Central memory CD8-positive, alpha-beta T cell (primary cell): ENCODE data around the gene HHIPL1.

ENCODE experiments used
- ATAC-seq: fragments of 150-1000 bp; cut with Tn5 transposase; replicated peaks from 2 replicates; pipeline ENCODE4 v1.10.0; 2022; ENCODE audit warnings: mild to moderate bottlenecking, moderate FRiP score, moderate number of reproducible peaks; ENCODE audit not compliant: poor library complexity, severe bottlenecking; ENCODE audit errors: extremely low read depth
- DNase-seq, 2 donors: peaks; one replicate each; pipeline ENCODE4 v3.0.0; 2021; ENCODE audit warnings: low spot score in 2 of 2
- H3K27ac Mint-ChIP-seq: one replicate; pipeline ENCODE4 v1.8.0; 2022; ENCODE audit warnings: low read depth, mild to moderate bottlenecking, moderate library complexity, mixed read lengths
- H3K27me3 Mint-ChIP-seq: one replicate; pipeline ENCODE4 v1.8.0; 2022; ENCODE audit warnings: mixed read lengths
- H3K36me3 Mint-ChIP-seq: one replicate; pipeline ENCODE4 v1.8.0; 2022; ENCODE audit warnings: mild to moderate bottlenecking, moderate library complexity, mixed read lengths; ENCODE audit not compliant: insufficient read depth
- H3K4me1 Mint-ChIP-seq: one replicate; pipeline ENCODE4 v1.8.0; 2022; ENCODE audit warnings: mixed read lengths
- H3K4me3 Mint-ChIP-seq: one replicate; pipeline ENCODE4 v1.8.0; 2022; ENCODE audit warnings: mild to moderate bottlenecking, moderate library complexity, mixed read lengths
- H3K9me3 Mint-ChIP-seq: one replicate; pipeline ENCODE4 v1.8.0; 2022; ENCODE audit warnings: mixed read lengths

The HHIPL1 gene

DNA sequence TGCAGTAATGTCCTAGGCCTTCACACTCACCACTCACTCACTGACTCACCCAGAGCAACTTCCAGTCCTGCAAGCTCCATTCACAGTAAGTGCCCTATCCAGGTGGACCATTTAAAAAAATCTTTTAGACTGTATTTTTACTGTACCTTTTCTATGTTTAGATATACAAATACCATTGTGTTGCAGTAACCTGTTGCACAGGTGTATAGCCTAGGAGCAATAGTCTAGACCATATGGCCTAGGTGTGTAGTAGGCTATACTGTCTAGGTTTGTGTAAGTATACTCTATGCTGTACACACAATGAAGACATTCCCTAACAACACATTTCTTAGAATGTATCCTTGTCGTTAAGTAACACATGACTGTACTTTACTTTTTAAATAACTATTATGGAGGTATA lies 56.3 kb downstream of the HHIPL1 start:
- no peak for DNase-seq
- Mint-ChIP-seq H3K4me3 (no peak overlapping the region), H3K36me3 (no peaks in the 10 kb centered on the region), H3K27ac (no peak overlapping the region), H3K27me3 (peaks cover 16% of the 10 kb centered on the region), H3K9me3 (peaks cover 15% of the 10 kb centered on the region), H3K4me1 (peaks cover 7% of the 10 kb centered on the region)
- ATAC-seq, result no peak

DNA sequence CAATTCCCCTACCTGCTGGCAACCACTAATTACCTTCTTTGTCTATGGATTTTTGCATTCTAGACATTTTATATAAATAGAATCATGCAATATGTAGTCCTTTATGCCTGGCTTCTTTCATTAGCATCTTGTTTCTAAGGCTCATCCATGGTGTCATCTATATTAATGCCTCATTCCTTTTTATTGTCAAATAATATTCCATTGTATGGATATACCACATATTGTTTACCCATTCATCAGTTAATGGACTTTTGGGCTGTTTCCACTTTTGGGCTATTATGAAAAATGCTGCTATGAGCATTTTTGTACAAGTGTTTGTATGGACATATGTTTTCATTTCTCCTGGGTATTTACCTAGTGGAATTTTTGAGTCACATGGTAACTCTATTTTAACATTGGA lies 57.2 kb downstream of the HHIPL1 start:
- Mint-ChIP-seq H3K4me1 (peaks cover 7% of the 10 kb centered on the region), H3K27me3 (peaks cover 16% of the 10 kb centered on the region), H3K4me3 (no peak overlapping the region), H3K36me3 (no peaks in the 10 kb centered on the region), H3K27ac (no peak overlapping the region), H3K9me3 (peaks cover 15% of the 10 kb centered on the region)
- ATAC-seq, result no peak
- DNase-seq, result no peak

DNA sequence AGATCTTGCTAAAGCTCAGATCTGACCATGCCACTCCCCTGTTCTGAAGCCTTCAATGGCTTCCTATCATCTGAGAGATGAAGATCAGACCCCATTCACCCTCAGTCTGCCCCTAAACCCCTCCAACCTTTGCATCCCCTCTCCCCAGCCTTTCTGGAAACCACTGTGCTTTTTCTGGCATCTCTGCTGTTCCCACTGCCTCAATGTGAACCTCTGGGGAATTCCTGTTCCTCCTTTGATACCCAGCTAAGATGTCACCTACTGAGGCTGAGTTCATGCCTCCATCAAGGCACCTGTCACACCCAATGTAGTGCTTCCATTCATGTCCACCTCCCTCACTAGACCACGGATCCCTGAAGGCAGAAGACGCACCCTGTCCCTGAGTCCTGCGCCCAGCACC lies 58.5 kb downstream of the HHIPL1 start:
- Mint-ChIP-seq H3K4me1 (peaks cover 7% of the 10 kb centered on the region), H3K27ac (no peak overlapping the region), H3K9me3 (peaks cover 15% of the 10 kb centered on the region)

DNA sequence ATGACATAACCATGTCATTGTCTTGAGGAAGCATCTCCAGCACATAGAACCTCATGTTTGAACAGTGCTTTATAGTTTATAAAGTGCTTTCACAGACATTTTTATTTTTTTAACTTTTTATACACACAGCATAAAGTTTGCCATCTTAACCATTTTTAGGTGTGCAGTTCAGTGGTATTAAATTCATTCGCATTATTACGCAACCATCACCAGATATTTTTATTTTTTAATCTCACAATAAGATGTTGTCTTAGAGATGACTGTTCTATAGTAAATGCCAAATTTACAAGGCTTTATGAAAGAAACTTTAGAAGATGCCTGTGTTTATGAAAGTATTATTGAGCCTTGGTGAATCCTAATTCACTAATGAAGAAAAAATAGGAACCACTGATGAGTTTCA lies 59.1 kb downstream of the HHIPL1 start:
- Mint-ChIP-seq H3K4me3 (no peak overlapping the region), H3K36me3 (no peaks in the 10 kb centered on the region), H3K9me3 (peaks cover 15% of the 10 kb centered on the region), H3K27ac (no peak overlapping the region), H3K4me1 (peaks cover 4% of the 10 kb centered on the region), H3K27me3 (peaks cover 16% of the 10 kb centered on the region)
- DNase-seq (no peak), ATAC-seq (no peak)

More for the DNA sequence above, 58.5 kb downstream of the HHIPL1 start:
- no peak for ATAC-seq
- no peak for DNase-seq
- peaks cover 16% of the 10 kb centered on the region for H3K27me3 Mint-ChIP-seq
- no peak overlapping the region for H3K4me3 Mint-ChIP-seq
- H3K36me3 Mint-ChIP-seq, result no peaks in the 10 kb centered on the region

DNA sequence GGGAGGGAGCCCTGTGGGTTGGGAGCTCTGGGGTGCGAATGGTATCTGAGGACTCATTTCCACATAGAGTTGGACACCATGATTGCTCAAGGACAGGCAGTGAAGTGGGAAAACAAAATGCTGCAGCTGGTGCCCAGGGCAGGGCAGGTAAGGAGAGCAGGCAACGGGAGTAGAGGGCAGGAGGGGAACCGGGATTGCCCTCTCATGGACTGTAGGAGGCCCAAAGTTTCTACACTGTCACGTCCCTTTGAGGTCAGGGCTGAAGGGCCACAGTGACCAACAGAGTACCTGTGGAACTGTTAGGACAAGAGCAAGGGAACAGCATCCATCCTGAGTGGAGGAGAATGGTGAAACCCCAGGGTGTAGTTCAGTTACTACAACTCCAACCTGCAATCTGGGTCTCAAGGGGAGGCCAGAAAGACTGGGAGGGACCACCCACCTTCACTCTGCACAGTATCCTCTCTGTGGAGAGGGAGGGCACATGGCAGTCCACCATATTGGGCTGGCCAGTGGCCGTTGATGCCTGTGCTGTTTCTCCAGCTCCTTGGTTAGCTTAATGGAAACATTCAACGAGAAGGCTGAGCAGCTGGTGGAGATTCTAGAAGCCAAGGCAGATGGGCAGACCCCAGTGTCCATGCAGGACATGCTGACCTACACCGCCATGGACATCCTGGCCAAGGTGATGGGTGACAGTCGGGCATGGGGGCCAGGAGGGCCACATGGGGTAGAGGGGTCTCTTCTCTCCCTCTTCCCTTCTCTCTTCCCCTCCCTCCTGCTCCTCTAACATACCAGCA lies 61.4 kb downstream of the HHIPL1 start:
- Mint-ChIP-seq H3K27ac (no peak overlapping the region), H3K9me3 (peaks cover 15% of the 10 kb centered on the region), H3K36me3 (no peaks in the 10 kb centered on the region), H3K4me3 (no peak overlapping the region), H3K4me1 (no peaks in the 10 kb centered on the region), H3K27me3 (peaks cover 10% of the 10 kb centered on the region)
- no peak for DNase-seq
- ATAC-seq, result no peak

DNA sequence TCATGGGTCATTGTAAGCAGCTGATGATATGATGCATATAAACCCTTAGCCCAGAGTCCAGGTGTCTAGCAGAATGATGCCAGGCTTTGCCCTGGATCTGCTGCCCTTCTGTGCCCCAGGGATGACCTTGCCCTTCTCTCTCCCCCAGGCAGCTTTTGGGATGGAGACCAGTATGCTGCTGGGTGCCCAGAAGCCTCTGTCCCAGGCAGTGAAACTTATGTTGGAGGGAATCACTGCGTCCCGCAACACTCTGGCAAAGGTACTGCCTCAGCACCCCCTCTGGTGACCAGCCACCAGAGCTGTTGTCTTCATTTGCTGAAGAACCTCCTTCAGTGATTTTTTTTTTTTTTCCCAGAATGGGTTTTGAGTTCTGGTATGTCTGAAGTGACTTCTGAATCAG lies 62.5 kb downstream of the HHIPL1 start:
- Mint-ChIP-seq H3K36me3 (no peaks in the 10 kb centered on the region), H3K4me1 (no peaks in the 10 kb centered on the region), H3K9me3 (peaks cover 15% of the 10 kb centered on the region), H3K27ac (no peak overlapping the region), H3K27me3 (peaks cover 10% of the 10 kb centered on the region), H3K4me3 (no peak overlapping the region)
- DNase-seq (no peak), ATAC-seq (no peak)

DNA sequence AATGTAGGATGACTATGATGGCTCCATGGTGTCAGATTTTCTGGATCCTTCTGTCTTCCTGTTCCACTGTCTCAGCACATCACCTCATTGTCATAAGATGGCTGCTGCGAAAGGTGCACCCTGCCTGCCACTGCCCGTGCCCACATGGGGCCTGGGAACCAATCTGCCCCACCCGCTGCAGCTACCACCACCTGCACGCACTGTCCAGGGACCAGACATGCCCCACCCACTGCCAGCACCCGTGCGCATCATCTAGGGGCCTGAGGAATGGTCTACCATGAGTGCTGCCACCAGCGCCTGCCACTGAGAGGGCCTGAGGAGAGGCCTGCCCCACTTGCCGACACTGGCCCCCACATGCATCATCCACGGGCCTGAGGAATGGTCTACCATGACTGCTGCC lies 63.0 kb downstream of the HHIPL1 start:
- no peak for ATAC-seq
- Mint-ChIP-seq H3K9me3 (peaks cover 13% of the 10 kb centered on the region), H3K27ac (no peak overlapping the region), H3K4me3 (no peak overlapping the region), H3K4me1 (no peaks in the 10 kb centered on the region), H3K36me3 (no peaks in the 10 kb centered on the region), H3K27me3 (peaks cover 10% of the 10 kb centered on the region)
- no peak for DNase-seq

DNA sequence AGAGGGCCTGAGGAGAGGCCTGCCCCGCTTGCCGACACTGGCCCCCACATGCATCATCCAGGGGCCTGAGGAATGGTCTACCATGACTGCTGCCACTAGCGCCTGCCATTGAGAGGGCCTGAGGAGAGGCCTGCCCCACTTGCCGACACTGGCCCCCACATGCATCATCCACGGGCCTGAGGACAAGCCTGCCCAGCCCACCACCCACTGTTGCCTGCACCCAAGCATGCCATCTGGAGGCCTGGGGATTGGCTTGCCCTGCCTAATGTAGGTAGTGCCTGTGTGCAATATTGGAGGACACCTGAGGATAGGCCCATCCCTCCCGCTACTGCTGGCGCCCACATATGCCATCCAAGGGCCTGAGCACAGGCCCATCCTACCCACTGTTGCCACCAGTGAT lies 63.5 kb downstream of the HHIPL1 start:
- ATAC-seq, result no peak
- no peak overlapping the region for H3K27ac Mint-ChIP-seq
- peaks cover 5% of the 10 kb centered on the region for H3K27me3 Mint-ChIP-seq
- DNase-seq, result no peak
- peaks cover 8% of the 10 kb centered on the region for H3K9me3 Mint-ChIP-seq
- H3K36me3 Mint-ChIP-seq, result no peaks in the 10 kb centered on the region
- no peaks in the 10 kb centered on the region for H3K4me1 Mint-ChIP-seq
- no peak overlapping the region for H3K4me3 Mint-ChIP-seq

DNA sequence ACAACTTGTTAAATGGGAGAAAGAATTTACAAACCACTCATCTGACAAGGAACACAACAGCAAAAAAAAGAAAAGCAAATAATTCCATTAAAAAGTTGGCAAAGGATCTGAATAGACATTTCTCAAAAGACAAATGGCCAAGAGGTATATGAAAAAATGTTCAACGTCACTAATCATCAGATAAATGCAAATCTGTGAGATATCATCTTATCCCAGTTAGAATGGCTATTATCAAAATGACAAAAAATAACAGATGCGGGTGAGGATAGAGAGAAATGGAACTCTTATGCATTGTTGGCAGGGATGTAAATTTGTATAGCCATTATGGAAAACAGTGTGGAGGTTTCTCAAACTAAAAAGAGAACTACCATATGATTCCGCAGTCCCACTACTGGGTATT lies 69.0 kb downstream of the HHIPL1 start:
- no peaks in the 10 kb centered on the region for H3K36me3 Mint-ChIP-seq
- no peak overlapping the region for H3K4me3 Mint-ChIP-seq

DNA sequence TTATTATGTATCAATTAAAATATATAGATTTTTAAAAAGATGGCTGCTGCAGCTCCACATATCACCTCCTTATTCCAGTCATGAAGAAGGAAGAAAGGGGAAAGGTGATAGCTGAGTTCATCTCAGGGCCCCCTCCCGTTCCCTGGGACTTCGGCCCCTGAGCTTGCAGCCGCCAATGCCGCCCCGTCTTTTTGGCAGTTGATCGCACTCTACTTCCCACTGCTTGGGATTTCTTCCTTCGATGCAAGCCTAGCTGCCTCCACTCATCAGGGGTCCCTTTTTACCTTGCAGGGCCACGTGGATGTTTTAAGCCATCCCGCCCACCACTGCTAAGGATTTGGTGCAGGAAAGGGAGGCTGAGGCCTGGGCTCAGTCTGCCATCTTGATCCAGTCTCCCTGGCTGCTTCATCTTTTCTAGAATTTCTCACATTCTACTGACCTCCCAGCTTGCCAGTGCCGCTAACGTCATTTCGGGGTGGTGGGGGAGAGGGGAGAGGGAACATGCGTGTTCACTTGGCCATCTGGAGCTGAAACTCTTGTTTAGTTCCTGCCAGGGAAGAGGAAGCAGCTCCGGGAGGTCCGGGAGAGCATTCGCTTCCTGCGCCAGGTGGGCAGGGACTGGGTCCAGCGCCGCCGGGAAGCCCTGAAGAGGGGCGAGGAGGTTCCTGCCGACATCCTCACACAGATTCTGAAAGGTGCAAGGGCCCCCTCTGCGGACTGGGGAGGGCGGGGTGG lies 70.5 kb downstream of the HHIPL1 start:
- Mint-ChIP-seq H3K27ac (no peak overlapping the region), H3K27me3 (no peaks in the 10 kb centered on the region), H3K36me3 (no peaks in the 10 kb centered on the region), H3K4me1 (no peaks in the 10 kb centered on the region), H3K9me3 (no peaks in the 10 kb centered on the region), H3K4me3 (no peak overlapping the region)
- ATAC-seq (no peak), DNase-seq (peak in 1 of 2 donors; percentile 4)

More for the DNA sequence above, 69.0 kb downstream of the HHIPL1 start:
- DNase-seq (no peak), ATAC-seq (no peak)
- Mint-ChIP-seq H3K9me3 (no peaks in the 10 kb centered on the region), H3K27ac (no peak overlapping the region), H3K4me1 (no peaks in the 10 kb centered on the region), H3K27me3 (no peaks in the 10 kb centered on the region)

DNA sequence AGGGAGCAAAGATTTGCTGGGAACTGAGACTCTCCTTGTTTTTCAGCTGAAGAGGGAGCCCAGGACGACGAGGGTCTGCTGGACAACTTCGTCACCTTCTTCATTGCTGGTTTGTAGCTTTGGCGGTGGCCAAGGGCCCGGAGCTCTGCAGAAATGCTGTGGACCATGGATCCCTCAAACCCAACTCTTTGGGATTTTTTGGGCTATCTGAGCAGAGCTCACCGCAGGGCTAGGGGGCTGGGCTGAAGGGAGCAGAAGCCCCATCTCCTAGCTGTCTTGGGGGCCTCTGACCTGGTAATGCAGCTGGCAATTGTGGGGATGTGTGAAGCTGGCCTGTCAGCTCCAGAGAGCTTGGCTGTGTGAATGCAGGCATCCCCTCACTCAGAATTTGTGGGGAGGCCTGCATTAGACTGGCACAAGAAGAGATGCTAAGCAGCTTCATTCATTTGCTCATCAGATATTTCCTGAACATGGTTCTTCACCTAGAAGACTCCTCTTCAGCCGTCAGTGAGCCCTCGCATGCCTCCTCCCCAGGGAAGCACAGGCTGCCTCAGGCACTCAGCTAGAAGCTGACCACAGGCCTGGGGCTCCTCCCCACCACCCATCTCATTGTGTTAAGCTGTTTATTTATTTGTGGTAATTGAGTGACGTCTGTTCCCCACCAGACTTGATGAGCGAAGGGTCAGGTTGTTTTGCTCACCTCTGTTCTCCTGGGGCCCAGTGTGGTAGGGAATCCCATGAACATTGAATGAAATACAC lies 71.3 kb downstream of the HHIPL1 start:
- Mint-ChIP-seq H3K4me3 (no peak overlapping the region), H3K36me3 (no peaks in the 10 kb centered on the region), H3K9me3 (no peaks in the 10 kb centered on the region), H3K27ac (no peak overlapping the region), H3K4me1 (no peaks in the 10 kb centered on the region), H3K27me3 (no peaks in the 10 kb centered on the region)
- ATAC-seq, result no peak
- DNase-seq, result peak in 1 of 2 donors; percentile 7

DNA sequence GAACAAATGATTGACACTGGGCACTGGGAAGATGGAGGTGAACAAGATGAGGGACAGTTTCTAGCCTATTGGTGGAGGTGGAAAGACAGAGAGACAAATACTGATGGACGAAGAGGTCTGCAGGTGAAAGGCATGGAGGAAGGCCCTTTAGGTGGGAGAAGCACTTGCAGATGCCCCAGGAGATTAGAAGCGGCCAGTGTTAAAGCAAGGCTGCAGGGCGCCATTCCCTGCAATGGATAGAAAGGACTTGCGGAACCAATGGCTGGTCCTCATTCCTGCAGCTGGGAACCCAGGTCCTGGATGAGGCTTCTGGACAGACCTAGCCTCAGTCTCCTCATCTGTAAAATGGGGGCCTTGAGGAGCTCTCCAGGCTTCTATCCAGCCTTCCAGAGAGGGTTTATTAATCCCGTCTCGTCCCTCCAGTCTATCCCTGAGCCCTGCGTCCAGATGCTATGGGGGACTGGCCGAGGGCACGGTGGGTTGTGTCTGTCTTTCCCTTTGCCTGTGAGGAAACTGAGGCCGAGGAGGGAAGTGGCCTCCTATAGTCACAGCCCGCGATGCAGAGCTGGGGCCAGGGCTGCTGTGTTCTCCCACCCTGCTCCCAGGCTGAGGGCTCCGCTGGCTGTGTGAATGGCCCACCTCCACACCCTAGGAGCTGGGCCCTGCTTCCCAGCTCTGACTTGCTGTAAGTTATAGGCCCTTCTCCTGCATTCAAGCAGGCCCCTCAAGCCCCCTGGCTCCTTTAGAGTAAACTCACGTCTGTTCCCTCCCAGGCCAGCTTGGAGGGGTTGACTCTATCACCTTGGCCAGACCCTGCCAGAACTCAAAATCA lies 72.1 kb downstream of the HHIPL1 start:
- Mint-ChIP-seq H3K9me3 (no peaks in the 10 kb centered on the region), H3K4me3 (no peak overlapping the region), H3K4me1 (no peaks in the 10 kb centered on the region), H3K36me3 (no peaks in the 10 kb centered on the region), H3K27me3 (no peaks in the 10 kb centered on the region), H3K27ac (no peak overlapping the region)
- ATAC-seq (no peak), DNase-seq (peak in 1 of 2 donors; percentile 7)
